C4-2B (cell line): ENCODE results near the gene ZMYND15.

Experiments
- CTCF ChIP-seq: fragments of 450-650 bp; conservative IDR thresholded peaks from 2 replicates; pipeline ENCODE4 v1.5.1; 2017; ENCODE audit warnings: mild to moderate bottlenecking
- ZFX ChIP-seq: fragments of 450-650 bp; IDR thresholded peaks from 2 replicates; pipeline ENCODE4 v1.6.1; 2017

DNA sequence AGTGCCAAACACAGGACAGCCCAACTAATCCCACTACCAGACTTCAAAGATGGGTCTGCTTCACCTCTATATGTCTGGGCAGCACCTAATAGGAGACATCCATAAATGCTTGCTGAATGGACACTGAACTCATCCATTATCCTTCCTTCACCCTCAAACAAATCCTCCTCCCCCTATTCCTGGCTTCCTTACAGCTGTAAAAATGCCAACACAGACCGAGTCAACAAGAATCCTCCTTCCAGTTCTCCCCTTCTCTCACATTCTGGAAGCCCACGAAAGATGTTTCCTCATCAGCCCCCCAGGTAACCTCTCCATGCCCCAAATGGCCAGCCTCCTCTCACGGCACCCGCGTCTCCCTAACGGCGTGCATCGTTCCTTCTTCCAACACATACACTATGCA, 47.9 kb upstream of the ZMYND15 start:
- TF ChIP-seq CTCF = no peak
- TF ChIP-seq ZFX = no peak
